ENCODE results near the gene VEGFB. TPM values are rescaled to one million over a fixed set of nuclear protein-coding genes. Genes with fewer than 3 reads are reported as not detected.

VEGFB gene
- total and polyA plus RNA-seq, 2 of the 8 experiments (the other 6 are each of a cell fraction or from before 2014, with no cell fraction given), result 9.3 to 49.6 TPM

- no peak for TF ChIP-seq CHD1 (IDR thresholded peaks at IDR 0.05; ENCODE audit: low read depth, low read length)
- no peak for TF ChIP-seq PHF8 (conservative IDR thresholded peaks at IDR 0.05; ENCODE audit: low read depth, low read length)
- no peak for TF ChIP-seq POU5F1 (IDR thresholded peaks at IDR 0.05; ENCODE audit: low read depth, low read length)
- TF ChIP-seq GABPA (IDR thresholded peaks at IDR 0.05; ENCODE audit: borderline replicate concordance, insufficient read depth, low read length), result no peak
- no peak for TF ChIP-seq BRCA1 (IDR thresholded peaks at IDR 0.05; ENCODE audit: low read depth, low read length)
- no peak for TF ChIP-seq RBBP5 (IDR thresholded peaks at IDR 0.05; ENCODE audit: borderline replicate concordance, low read depth, low read length)
Measured at GRCh38 chr11:64249563-64250414, 15.4 kb downstream of the VEGFB start (continued).

All from H1 (cell line).